ENCODE results near the gene GTF2A1L.

The GTF2A1L gene

DNA sequence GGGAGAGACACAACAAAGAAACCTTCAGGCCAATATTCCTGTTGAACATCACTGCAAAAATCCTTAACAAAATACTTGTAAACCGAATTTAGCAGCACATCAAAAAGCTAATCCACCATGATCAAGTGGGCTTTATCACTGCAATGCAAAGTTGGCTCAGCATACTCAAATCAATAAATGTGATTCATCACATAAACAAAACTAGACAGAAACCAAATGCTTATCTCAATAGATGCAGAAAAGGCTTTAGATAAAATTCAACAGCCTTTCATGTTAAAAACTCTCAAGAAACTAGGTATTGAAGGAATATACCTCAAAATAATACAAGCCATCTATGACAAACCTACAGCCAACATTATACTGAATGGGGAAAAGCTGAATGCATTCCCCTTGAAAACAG, 20.6 kb downstream of the GTF2A1L start:
- Histone ChIP-seq H3K36me3 (ENCODE audit: insufficient read depth, low read length) (no peaks in the 10 kb centered on the region), H3K9me3 (ENCODE audit: low read length) (no peaks in the 10 kb centered on the region), H3K27ac (ENCODE audit: low read depth, low read length, poor library complexity, severe bottlenecking) (no peak overlapping the region), H3K9me2 (ENCODE audit: low read depth, low read length) (no peaks in the 10 kb centered on the region), H3K9ac (ENCODE audit: low read length) (no peak overlapping the region), H3F3A (ENCODE audit: insufficient read depth, low read length) (no peaks in the 10 kb centered on the region), H3K27me3 (ENCODE audit: insufficient read depth, low read length) (no peaks in the 10 kb centered on the region), H3K79me2 (ENCODE audit: insufficient read depth, low read length) (no peaks in the 10 kb centered on the region), H3K4me2 (ENCODE audit: low read length) (no peak overlapping the region), H4K20me1 (ENCODE audit: insufficient read depth, low read length) (no peaks in the 10 kb centered on the region), H3K4me1 (ENCODE audit: insufficient read depth, low read length, severe bottlenecking) (no peaks in the 10 kb centered on the region), H3K4me3 (ENCODE audit: low read depth, low read length, poor library complexity, severe bottlenecking) (no peak overlapping the region), H2AFZ (ENCODE audit: low read length) (no peak overlapping the region)
- TF ChIP-seq, protein P1, sequence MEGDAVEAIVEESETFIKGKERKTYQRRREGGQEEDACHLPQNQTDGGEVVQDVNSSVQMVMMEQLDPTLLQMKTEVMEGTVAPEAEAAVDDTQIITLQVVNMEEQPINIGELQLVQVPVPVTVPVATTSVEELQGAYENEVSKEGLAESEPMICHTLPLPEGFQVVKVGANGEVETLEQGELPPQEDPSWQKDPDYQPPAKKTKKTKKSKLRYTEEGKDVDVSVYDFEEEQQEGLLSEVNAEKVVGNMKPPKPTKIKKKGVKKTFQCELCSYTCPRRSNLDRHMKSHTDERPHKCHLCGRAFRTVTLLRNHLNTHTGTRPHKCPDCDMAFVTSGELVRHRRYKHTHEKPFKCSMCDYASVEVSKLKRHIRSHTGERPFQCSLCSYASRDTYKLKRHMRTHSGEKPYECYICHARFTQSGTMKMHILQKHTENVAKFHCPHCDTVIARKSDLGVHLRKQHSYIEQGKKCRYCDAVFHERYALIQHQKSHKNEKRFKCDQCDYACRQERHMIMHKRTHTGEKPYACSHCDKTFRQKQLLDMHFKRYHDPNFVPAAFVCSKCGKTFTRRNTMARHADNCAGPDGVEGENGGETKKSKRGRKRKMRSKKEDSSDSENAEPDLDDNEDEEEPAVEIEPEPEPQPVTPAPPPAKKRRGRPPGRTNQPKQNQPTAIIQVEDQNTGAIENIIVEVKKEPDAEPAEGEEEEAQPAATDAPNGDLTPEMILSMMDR (IDR thresholded peaks at IDR 0.05; ENCODE audit: low read length) = no peak
- no peak for TF ChIP-seq EZH2 (IDR thresholded peaks at IDR 0.05; ENCODE audit: borderline replicate concordance, low read length)

DNA sequence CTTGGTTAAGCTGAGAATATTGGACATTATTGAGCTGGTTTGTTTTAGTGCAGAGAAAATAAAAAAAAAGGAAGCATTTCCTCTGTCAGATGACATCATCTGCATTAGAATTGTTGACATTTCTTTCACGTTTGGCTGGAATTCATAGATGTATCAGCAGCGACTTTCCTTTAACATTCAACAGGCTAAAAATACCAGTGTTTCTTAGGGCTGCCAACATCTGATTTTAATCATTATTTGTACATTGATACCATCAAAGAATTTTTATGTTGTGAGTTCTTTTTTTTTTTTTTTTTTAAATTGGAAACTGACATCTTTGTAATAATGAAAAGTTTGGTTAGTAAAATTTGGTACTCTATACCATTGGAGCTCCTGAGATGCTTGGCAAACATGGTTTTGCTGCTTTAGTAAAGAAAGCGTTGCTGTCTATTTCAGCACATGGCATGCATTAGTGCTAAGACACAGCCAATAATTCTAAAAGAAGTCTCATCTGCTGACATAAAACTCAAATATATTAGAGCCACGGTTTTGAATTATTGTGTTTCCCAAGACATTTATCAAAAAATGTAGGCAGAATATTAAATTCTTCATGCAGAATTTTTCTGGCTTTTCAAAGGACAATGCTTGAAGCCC, 33.6 kb downstream of the GTF2A1L start:
- no peaks in the 10 kb centered on the region for H3K9me2 ChIP-seq (ENCODE audit: low read depth, low read length)
- H4K20me1 ChIP-seq (ENCODE audit: insufficient read depth, low read length) = no peaks in the 10 kb centered on the region
- H3K9ac ChIP-seq (ENCODE audit: low read length) = no peak overlapping the region
- H3K27ac ChIP-seq (ENCODE audit: low read depth, low read length, poor library complexity, severe bottlenecking) = no peak overlapping the region
- H3K36me3 ChIP-seq (ENCODE audit: insufficient read depth, low read length) = no peaks in the 10 kb centered on the region
- no peak overlapping the region for H2AFZ ChIP-seq (ENCODE audit: low read length)
- H3F3A ChIP-seq (ENCODE audit: insufficient read depth, low read length) = no peaks in the 10 kb centered on the region
- H3K4me2 ChIP-seq (ENCODE audit: low read length) = no peak overlapping the region
- no peaks in the 10 kb centered on the region for H3K27me3 ChIP-seq (ENCODE audit: insufficient read depth, low read length)
- TF ChIP-seq EZH2 (IDR thresholded peaks at IDR 0.05; ENCODE audit: borderline replicate concordance, low read length) = no peak
- TF ChIP-seq, protein P1 (IDR thresholded peaks at IDR 0.05; ENCODE audit: low read length) = no peak
- H3K4me1 ChIP-seq (ENCODE audit: insufficient read depth, low read length, severe bottlenecking) = no peaks in the 10 kb centered on the region
- no peaks in the 10 kb centered on the region for H3K79me2 ChIP-seq (ENCODE audit: insufficient read depth, low read length)
- H3K4me3 ChIP-seq (ENCODE audit: low read depth, low read length, poor library complexity, severe bottlenecking) = no peak overlapping the region
- H3K9me3 ChIP-seq (ENCODE audit: low read length) = no peaks in the 10 kb centered on the region

DNA sequence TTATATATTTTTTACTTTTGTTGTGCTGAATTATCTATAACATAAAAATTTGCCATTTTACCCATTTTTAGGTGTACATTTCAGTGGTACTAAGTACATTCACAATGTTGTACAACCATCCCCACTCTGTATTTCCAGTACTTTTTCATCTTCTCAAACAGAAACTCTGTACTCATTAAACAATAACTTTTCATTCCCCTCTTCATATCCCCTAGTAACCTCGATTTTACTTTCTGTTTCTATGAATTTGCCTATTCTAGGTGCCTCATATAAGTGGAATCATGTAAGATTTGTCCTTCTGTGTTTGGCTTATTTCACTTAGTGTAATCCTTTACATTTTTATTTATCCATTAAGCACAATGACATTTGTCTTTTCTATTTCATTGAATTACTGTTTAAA, 51.3 kb downstream of the GTF2A1L start:
- Histone ChIP-seq H3K4me1 (ENCODE audit: insufficient read depth, low read length, severe bottlenecking) (no peaks in the 10 kb centered on the region), H3K9me3 (ENCODE audit: low read length) (no peaks in the 10 kb centered on the region; the same call in 1 of the 2 replicates), H3K27me3 (ENCODE audit: insufficient read depth, low read length) (no peaks in the 10 kb centered on the region), H3K27ac (ENCODE audit: low read depth, low read length, poor library complexity, severe bottlenecking) (no peak overlapping the region), H4K20me1 (ENCODE audit: insufficient read depth, low read length) (no peaks in the 10 kb centered on the region), H3K79me2 (ENCODE audit: insufficient read depth, low read length) (no peaks in the 10 kb centered on the region), H2AFZ (ENCODE audit: low read length) (no peak overlapping the region), H3K4me2 (ENCODE audit: low read length) (no peak overlapping the region), H3F3A (ENCODE audit: insufficient read depth, low read length) (no peaks in the 10 kb centered on the region), H3K9ac (ENCODE audit: low read length) (no peak overlapping the region), H3K4me3 (ENCODE audit: low read depth, low read length, poor library complexity, severe bottlenecking) (no peak overlapping the region), H3K36me3 (ENCODE audit: insufficient read depth, low read length) (no peaks in the 10 kb centered on the region), H3K9me2 (ENCODE audit: low read depth, low read length) (no peaks in the 10 kb centered on the region)
- TF ChIP-seq, protein P1 (IDR thresholded peaks at IDR 0.05; ENCODE audit: low read length) = no peak
- no peak for TF ChIP-seq EZH2 (IDR thresholded peaks at IDR 0.05; ENCODE audit: borderline replicate concordance, low read length)
